Urinary bladder (tissue), 4 donors: ENCODE measurements around the gene BMP5. TPM values are rescaled to one million over a fixed set of nuclear protein-coding genes. Genes with fewer than 3 reads are reported as not detected.

Experiments used
- DNase-seq: peaks from one replicate; pipeline ENCODE4 v3.0.0-alpha.2; 2015; ENCODE audit errors: extremely low spot score
- H3K27ac ChIP-seq: one replicate; pipeline ENCODE4 v1.5.1; 2013; ENCODE audit warnings: low read depth, mild to moderate bottlenecking, moderate library complexity
- H3K36me3 ChIP-seq: one replicate; pipeline ENCODE4 v1.6.1; 2013; ENCODE audit warnings: mild to moderate bottlenecking, moderate library complexity; ENCODE audit not compliant: insufficient read depth
- H3K4me1 ChIP-seq: one replicate; pipeline ENCODE4 v1.6.1; 2013; ENCODE audit warnings: mild to moderate bottlenecking, moderate library complexity; ENCODE audit not compliant: insufficient read depth
- H3K4me3 ChIP-seq: one replicate; pipeline ENCODE4 v1.5.1; 2013; ENCODE audit warnings: low read depth, low read length
- WGBS: extraction: QIAGEN DNeasy Blood & Tissue Kit; methylation state at CpG from one replicate; pipeline ENCODE4 v1.1.7; 2013; 5-methylcytosine and 5-hydroxymethylcytosine counted together
- polyA plus RNA-seq: library from polyadenylated mRNA; stranded (reverse); fragments of 200-250 nt; gene quantifications from one replicate; pipeline ENCODE4 v1.2.3, GENCODE V29; 2013
- total RNA-seq: library from RNA; depleted of rRNA; stranded (reverse); fragments of >200 nt; gene quantifications from one replicate; pipeline ENCODE4 v1.2.3, GENCODE V29; 2014
- donor health status: healthy with polysubstance abuse.
- donor health status: healthy.

BMP5 gene
- total and polyA plus RNA-seq, 2 donors = 28.2 to 78.7 TPM

GRCh38 chr6:55895972-55896730, 20.8 kb upstream of the BMP5 start:
- DNase-seq = no peak
- peaks cover 2% of the 10 kb centered on the region for H3K4me1 ChIP-seq
- 83% methylated on average over 5 of the region's 5 CpGs for WGBS
- no peak overlapping the region for H3K4me3 ChIP-seq
- no peaks in the 10 kb centered on the region for H3K36me3 ChIP-seq
- no peak overlapping the region for H3K27ac ChIP-seq

DNA sequence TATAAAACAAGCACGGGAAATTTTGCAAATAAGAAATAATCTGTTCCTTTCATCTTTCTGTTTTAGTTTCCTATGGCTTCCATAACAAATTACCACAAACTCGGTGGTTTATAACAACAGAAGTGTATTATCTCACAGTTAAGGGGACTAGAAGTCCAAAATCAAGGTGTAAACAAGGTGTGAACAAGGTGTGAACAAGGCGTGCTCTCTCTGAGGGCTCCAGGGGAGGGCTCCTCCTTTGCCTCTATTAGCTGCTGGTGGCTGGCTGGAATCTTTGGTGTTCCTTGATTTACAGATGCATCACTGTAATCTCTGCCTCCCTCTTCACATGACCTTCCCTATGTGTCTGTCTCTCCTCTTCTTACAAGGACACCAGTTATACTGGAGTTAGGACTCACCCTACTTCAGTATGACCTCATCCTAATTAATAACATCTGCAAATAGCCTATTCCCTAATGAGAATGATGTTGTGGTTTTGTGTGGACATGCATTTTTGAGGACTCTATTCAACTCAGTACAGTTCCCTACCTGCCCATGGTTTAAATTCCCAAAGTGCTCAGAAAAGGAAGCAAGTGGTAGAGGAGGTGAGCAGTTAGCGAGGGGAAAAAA, 17.5 kb upstream of the BMP5 start:
- Histone ChIP-seq H3K27ac (no peak overlapping the region), H3K36me3 (no peaks in the 10 kb centered on the region), H3K4me3 (no peak overlapping the region), H3K4me1 (peaks cover 2% of the 10 kb centered on the region)
- no peak for DNase-seq
- WGBS = 84% methylated on average over 4 of the region's 4 CpGs

- Histone ChIP-seq H3K36me3 (no peaks in the 10 kb centered on the region), H3K27ac (no peak overlapping the region), H3K4me3 (no peak overlapping the region), H3K4me1 (no peaks in the 10 kb centered on the region)
- DNase-seq = no peak
- 92% methylated on average over 6 of the region's 6 CpGs for WGBS
Measured at GRCh38 chr6:55888917-55889316, 13.5 kb upstream of the BMP5 start.

DNA sequence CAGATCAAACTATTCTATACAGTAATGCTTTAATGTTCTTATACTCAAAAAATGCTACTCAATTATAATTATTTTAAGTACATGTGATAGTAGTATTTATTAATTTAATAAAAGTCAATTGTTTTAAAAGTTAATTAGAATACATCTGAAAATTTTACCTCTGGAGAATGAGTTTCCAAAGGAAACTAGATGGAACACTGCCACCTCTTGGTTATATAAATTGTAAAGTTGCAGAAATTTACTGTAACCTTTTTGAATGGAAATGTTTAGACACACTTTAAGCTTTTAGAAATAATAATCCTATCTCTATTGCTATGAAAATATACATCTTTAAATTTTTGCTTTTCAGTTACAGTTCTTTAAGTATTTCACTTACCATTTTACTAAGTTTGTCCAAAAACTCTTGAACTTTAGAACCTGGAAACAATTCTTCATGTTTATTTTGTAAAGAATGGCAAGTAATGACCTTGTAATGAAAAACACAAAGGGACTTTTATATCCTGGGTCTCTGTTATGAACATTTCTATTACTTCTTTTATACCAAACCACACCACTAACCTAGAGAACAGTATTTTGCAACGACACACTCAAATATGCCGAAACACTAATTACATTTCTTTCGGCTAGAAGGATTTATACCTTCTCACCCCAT, 10.9 kb upstream of the BMP5 start:
- H3K4me3 ChIP-seq = no peak overlapping the region
- WGBS = 92% methylated on average over 3 of the region's 3 CpGs
- DNase-seq = no peak
- no peaks in the 10 kb centered on the region for H3K4me1 ChIP-seq
- no peak overlapping the region for H3K27ac ChIP-seq
- no peaks in the 10 kb centered on the region for H3K36me3 ChIP-seq

GRCh38 chr6:55882718-55883569, 7.6 kb upstream of the BMP5 start:
- DNase-seq = no peak
- Histone ChIP-seq H3K4me1 (no peaks in the 10 kb centered on the region), H3K27ac (no peak overlapping the region), H3K36me3 (no peaks in the 10 kb centered on the region), H3K4me3 (no peak overlapping the region)
- 36% methylated on average over 1 of the region's 1 CpG for WGBS

- no peaks in the 10 kb centered on the region for H3K36me3 ChIP-seq
- DNase-seq = no peak
- WGBS = 61% methylated on average over 3 of the region's 3 CpGs
- no peaks in the 10 kb centered on the region for H3K4me1 ChIP-seq
- no peak overlapping the region for H3K27ac ChIP-seq
- no peak overlapping the region for H3K4me3 ChIP-seq
Measured at GRCh38 chr6:55877283-55877682, 1.9 kb upstream of the BMP5 start.

DNA sequence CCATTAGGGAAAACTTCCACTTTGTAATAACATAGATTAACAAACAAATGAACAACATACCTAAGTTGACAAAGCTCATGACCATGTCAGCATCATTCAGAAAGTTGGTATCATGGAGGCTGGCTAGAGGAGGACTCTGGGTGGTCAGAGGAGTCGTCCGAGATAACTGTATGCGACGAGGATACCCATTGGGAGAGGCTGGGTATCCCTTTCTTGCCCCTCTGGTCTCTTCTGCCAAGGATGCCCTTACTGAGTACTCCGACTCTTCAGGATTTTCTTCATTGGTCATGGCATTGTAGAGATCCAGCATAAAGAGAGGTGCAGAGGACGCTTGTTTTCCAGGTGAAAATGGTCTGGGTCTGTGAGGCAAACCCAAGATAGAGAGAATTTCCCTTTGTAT, 1.1 kb downstream of the BMP5 start:
- Histone ChIP-seq H3K4me3 (peak overlapping the region; percentile 58), H3K27ac (peak overlapping the region; percentile 64), H3K36me3 (no peaks in the 10 kb centered on the region), H3K4me1 (no peaks in the 10 kb centered on the region)
- WGBS = 58% methylated on average over 6 of the region's 6 CpGs
- no peak for DNase-seq

- no peak overlapping the region for H3K27ac ChIP-seq
- 55% methylated on average over 3 of the region's 3 CpGs for WGBS
- peak overlapping the region; percentile 43 for H3K4me3 ChIP-seq
- no peaks in the 10 kb centered on the region for H3K4me1 ChIP-seq
- H3K36me3 ChIP-seq = no peaks in the 10 kb centered on the region
- DNase-seq = no peak
Measured at GRCh38 chr6:55872866-55873265, 2.5 kb downstream of the BMP5 start.

DNA sequence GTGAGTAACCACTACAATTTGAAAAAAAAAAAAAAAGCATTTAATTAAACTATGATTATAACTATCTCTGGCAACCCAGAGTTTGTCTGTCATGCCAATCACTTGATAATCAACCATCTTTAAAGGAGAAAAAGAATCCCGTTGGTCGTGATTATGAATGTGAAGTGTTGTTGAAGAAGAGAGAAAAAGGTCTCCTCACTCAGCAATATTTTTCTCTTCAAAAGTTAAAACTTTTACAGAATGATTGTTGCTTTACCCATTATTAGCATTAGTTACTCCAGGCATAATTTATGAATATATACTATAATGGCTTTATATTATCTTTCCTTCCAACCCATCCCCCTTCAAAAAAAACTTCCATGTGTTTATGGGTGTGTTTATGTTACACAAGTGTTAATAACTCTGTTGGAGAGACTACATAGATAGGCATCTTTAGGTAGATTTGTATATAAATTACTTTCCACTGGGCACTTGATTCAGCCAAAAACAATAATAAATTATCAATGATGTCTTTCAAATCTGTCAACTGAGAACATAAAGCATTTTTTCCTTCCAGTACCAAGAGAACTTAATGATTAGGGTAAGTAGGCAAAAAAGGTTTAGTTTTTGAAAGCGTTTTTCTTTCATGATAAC, 5.1 kb downstream of the BMP5 start:
- H3K27ac ChIP-seq = peak overlapping the region; percentile 23
- H3K4me3 ChIP-seq = peak overlapping the region; percentile 21
- H3K4me1 ChIP-seq = no peaks in the 10 kb centered on the region
- 74% methylated on average over 3 of the region's 3 CpGs for WGBS
- H3K36me3 ChIP-seq = no peaks in the 10 kb centered on the region
- no peak for DNase-seq

- Histone ChIP-seq H3K4me3 (peak overlapping the region; percentile 21), H3K27ac (peak overlapping the region; percentile 64), H3K4me1 (no peaks in the 10 kb centered on the region), H3K36me3 (no peaks in the 10 kb centered on the region)
- WGBS = 62% methylated on average over 1 of the region's 1 CpG
- no peak for DNase-seq
Measured at GRCh38 chr6:55869674-55870073, 5.7 kb downstream of the BMP5 start.

DNA sequence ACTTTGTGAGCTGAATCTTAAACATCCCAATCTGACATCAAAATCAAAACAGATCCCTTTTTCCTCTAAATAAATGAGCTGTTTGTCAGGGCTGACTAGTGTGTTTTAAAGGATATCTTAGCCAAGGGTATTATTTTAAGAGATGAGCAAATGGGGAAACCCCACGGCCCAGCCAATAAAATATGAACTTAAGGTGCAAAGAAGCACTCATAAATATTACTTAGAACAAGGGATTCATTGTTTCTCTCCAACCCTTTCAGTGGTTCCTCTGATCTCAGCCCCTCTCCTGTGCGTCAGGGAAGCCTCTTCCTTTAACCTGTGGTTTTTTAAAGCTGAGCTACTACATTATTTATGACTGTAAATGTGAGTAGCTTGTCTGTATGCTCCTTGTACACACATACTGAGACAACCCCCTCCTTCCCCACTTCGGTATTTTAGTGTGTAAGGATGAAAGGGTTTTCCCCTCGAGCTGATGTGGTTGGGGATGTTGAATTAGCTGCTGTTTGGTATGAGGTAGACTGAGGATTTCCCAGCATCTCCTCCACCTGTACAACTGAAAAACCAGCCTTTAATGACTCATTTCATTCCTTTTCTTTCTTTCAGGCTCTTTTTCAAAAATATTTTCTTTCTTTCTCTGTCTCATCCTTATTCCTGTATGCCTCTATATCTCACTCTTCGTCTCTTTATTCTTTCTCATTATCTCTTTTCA, 6.5 kb downstream of the BMP5 start:
- 29% methylated on average over 5 of the region's 5 CpGs for WGBS
- no peak for DNase-seq
- H3K27ac ChIP-seq = no peak overlapping the region

DNA sequence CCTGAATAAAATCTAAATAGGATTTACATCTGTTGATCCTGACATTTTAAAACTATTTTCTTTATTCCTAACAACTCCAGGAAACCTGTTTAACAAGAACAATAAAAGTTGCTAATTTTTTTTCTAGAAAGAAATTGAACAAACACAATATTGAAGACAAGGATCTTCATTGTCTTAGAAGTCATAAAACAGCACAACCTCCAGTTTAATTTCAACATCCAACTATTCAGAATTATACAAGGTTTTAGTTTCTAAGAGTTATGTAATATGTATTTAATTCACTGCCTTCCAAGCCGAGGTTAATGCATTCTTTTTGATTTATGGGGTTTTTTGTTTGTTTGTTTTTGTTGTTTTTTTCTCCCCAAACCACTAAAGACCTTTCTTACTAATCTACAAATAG, 7.2 kb downstream of the BMP5 start:
- Histone ChIP-seq H3K4me1 (no peaks in the 10 kb centered on the region), H3K4me3 (no peak overlapping the region), H3K36me3 (no peaks in the 10 kb centered on the region), H3K27ac (no peak overlapping the region)
- no peak for DNase-seq
- 26% methylated on average over 1 of the region's 1 CpG for WGBS

More for the DNA sequence above, 6.5 kb downstream of the BMP5 start:
- no peak overlapping the region for H3K4me3 ChIP-seq
- H3K4me1 ChIP-seq = no peaks in the 10 kb centered on the region
- H3K36me3 ChIP-seq = no peaks in the 10 kb centered on the region
